ENCODE results near the gene TSPAN10.

The TSPAN10 gene

DNA sequence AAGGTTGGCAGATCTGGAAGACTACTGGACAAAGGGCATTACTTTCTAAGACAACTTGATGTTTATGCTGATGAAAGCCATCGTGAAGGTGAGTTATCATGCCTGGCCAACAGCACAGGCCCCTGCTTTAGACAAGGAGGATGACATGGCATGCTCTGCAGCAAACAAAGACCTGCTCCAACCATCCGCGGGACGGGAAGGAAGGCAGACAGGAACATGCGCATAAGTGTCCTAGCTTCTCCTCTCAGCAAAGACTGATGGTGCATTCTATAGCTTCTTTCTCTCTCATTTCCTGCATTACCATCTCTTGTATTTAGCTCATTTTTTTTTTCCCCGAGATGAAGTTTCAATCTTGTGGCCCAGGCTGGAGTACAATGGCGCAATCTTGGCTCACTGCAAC, 5.5 kb upstream of the TSPAN10 start:
- no peak for DNase-seq (ENCODE audit: low read depth in 2 of 2, low spot score in 1 of 2)

DNA sequence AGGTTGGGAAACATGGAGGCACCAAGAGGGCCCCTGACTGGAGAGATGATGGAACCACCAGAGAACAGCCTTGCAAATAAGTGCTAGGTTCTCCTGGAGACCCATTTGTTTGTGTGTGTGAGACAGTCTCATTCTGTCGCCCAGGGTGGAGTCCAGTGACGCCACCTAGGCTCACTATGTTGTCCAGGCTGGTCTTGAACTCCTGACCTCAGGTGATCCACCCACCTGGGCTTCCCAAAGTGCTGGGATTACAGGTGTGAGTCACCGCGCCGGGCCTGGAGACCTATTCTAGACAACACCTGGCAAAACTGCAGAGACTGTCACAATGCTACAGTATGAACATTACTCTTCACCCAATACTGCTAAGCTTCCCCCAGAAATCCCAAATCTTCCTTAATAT, 1.6 kb upstream of the TSPAN10 start:
- DNase-seq (ENCODE audit: low read depth in 2 of 2, low spot score in 1 of 2), result no peak

DNA sequence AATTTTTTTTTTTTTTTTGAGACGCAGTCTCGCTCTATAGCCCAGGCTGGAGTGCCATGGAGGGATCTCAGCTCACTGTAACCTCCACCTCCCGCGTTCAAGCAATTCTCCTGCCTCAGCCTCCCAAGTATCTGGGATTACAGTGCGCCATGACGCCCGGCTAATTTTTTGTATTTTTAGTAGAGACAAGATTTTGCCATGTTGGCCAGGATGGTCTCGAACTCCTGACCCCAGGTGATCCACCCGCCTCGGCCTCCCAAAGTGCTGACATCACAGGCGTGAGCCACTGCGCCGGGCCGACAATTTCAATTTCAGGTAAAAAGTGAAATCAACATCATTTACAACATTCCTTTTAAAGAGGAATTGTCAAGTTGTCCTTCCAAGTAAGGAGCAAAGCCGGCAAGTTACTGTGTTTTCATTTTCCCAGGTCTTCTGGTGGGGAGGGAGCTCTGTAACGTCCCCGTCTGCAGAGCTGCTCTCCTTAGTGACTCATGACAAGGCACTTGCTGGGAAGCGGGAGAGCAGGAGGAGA, 957 bp upstream of the TSPAN10 start:
- DNase-seq (ENCODE audit: low read depth in 2 of 2, low spot score in 1 of 2), result no peak

DNA sequence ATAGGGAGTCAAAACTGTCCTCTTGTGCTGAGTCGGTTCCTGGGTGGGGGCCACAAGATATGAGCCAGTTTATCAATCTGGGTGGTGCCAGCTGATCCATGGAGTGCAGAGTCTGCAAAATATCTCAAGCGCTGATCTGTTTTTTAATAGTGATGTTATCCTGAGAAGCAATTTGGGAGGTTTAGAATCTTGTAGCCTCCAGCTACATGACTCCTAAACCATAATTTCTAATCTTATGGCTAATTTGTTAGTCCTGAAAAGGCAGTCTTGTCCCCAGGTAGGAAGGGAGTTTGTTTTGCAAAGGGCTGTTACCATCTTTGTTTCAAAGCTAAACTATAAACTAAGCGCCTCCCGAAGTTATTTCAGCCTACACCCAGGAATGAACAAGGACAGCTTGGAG, 1.7 kb downstream of the TSPAN10 start:
- DNase-seq (ENCODE audit: low read depth in 2 of 2, low spot score in 1 of 2), result no peak

DNA sequence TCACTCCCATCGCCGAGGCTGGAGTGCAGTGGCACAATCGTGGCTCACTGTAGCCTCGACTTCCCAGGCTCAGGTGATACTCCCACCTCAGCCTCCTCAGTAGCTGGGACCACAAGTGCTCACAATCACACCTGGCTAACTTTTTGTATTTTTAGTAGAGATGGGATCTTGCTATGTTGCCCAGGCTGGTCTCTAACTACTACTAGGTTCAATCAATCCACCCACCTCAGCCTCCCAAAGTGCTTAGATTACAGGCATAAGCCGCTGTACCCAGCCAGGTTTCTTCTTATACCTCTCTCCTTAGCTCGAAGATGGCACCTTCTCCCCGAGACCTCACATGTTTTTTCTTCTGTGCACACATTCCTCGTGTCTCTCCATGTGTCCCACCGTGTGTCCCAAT, 3.0 kb downstream of the TSPAN10 start:
- DNase-seq (ENCODE audit: low read depth in 2 of 2, low spot score in 1 of 2), result no peak

- no peak for DNase-seq (ENCODE audit: low read depth in 2 of 2, low spot score in 1 of 2)
These were observed 5.0 kb downstream of the TSPAN10 start for GRCh38 chr17:81641825-81642489.

DNA sequence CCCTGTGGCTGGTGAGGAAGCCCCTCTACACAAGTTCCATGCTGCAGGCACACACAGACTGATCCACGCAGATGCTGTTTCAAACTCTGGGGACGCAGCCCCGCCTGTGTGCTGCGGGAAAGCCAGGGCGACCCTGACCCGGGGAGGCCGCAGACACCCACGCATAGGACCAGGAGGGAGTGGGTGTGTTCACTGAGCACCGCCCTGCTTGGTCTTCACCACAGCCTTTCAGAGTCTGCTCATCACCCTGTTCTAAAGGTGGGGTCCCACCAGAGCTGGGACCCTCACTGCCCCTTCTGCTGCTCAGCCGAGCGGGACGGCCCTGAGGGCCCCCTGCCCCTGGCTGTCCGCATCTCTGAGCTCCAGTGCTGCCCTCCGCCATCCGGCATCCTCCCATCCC, 7.5 kb downstream of the TSPAN10 start:
- DNase-seq (ENCODE audit: low read depth in 2 of 2, low spot score in 1 of 2), result no peak

- DNase-seq (ENCODE audit: low read depth in 2 of 2, low spot score in 1 of 2), result no peak
These were observed 8.3 kb downstream of the TSPAN10 start for GRCh38 chr17:81644976-81645952.

- DNase-seq (ENCODE audit: low read depth in 2 of 2, low spot score in 1 of 2), result no peak
These were observed 10.0 kb downstream of the TSPAN10 start for GRCh38 chr17:81646869-81647600.

- DNase-seq (ENCODE audit: low read depth in 2 of 2, low spot score in 1 of 2), result no peak
These were observed 10.6 kb downstream of the TSPAN10 start for GRCh38 chr17:81647640-81648012.

DNA sequence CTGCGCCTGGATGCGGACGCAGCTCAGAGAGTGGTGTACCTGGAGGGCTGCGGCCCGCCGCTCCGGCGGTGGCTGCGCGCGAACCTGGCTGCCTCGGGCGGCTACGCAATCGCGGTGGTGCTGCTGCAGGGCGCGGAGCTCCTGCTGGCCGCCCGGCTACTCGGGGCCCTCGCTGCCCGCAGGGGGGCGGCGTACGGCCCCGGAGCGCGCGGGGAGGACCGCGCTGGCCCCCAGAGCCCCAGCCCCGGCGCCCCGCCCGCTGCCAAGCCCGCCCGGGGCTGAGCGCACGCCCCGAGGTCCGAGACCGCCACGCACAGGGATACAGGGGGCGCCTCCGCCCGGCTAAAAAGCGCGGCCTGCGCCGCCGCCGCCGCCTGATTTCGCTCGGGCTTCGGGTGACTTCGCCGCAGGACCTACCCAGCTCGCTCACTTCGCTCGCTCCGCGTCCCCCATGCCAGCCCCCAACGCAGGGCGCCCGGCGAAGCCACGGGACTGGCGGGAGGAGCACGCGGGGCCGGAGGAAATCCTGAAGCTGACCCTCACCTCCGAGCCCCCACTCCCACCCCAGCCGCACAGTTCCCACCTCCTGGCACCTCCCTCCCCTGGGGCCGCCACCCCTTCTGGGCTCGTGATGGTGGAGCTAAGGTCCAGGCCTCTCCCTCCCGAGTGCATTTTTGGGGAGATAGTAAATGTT, 11.2 kb downstream of the TSPAN10 start:
- no peak for DNase-seq (ENCODE audit: low read depth in 2 of 2, low spot score in 1 of 2)

DNA sequence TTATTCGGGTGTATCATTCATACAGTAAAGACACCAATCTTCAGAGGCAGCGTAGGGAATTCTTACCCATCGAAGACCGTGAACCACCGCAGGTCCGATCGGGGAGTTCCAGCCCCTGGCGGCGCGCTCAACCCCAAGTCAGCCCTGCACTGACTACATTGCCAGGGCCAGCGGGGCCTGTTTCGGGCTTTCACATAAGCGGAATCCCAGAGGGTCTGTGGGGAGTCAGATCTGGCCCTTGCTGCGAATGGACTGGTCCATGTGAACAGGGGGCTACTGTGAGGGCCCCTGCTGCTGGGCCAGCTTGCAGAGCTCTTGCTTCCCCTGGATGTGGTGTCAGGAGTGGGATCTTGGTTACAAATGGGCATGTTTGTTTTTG, 11.7 kb downstream of the TSPAN10 start:
- DNase-seq (ENCODE audit: low read depth in 2 of 2, low spot score in 1 of 2), result no peak

DNA sequence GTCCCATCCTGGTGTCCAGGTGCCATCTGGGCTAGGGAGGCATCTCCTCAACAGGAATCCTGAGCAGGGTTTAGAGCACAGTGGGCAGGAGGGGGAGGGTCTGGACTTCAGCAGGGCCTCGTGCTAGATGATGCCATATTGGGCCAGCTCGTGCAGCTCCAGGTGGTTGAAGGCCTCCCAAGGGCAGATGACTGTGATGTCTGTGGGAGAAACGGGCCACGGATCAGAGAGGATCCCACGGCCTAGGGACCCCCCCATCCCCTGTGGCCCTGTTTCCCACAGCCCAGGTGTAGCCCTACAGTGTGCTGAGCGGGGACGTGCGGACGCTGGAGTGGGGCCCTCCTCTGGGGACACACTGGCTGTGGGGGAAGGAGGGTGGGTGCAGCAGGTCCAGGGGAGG, 14.0 kb downstream of the TSPAN10 start:
- no peak for DNase-seq (ENCODE audit: low read depth in 2 of 2, low spot score in 1 of 2)

- DNase-seq (ENCODE audit: low read depth in 2 of 2, low spot score in 1 of 2), result no peak
These were observed 14.7 kb downstream of the TSPAN10 start for GRCh38 chr17:81651692-81652091.

GRCh38 chr17:81652906-81653771, 16.1 kb downstream of the TSPAN10 start:
- DNase-seq (ENCODE audit: low read depth in 2 of 2, low spot score in 1 of 2), result no peak

- DNase-seq (ENCODE audit: low read depth in 2 of 2, low spot score in 1 of 2), result no peak
These were observed 18.6 kb downstream of the TSPAN10 start for GRCh38 chr17:81655378-81656117.

DNA sequence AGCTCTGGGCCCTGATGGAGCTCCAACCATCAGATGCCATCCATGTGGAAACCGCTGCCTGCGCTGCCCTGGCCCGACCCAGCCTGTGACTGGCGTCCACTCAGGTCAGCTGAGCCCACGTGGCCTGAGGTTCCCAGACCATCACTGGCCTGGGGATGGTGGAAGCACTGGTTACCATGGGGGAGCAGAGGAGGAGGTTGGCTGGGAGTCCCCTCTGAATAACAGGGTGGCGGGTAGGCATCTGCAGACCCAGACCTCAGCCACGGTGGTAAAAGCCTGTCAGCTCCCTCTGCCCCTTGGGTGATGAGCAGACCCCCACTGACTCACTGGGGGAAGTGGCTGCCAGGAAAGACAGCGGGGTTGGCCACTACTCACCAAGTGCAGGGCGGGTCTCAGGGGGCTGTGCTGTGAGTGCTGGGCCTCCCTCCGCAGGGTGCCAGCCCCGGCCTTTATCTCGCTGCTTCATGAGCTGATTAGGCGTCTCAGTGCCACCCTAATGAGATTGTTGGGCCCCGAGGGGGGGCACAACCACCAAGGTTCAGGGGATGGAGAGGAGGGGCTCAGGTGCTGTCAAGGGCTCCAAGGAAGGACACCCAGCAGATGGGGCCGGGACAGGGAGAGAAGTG, 19.2 kb downstream of the TSPAN10 start, which contains the start of gene PDE6G:
Gene PDE6G, minus strand, starts transcription at position 425 of the 626 bp plus-strand sequence. CDS start 3,237 bp downstream, outside the sequence.
- no peak for DNase-seq (ENCODE audit: low read depth in 2 of 2, low spot score in 1 of 2)

DNA sequence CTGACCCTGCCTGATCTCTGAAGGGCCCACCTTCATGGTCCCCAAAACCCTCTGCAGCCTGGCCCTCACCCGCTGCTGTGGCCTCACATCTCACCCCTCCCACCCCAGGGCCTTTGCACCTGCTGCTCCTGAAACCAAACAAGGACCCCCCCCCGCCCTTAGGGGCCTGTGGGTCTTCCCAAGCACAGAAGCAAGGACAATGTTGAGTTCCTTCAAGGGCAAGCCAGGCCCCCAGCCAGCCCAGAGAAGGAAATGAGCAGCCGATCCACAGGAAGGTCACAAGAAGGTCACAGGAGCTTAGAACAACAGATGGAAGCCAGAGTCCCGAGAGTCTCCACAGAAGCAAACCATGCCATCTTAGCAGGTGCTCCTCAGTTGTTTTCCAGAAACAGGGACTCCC, 19.8 kb downstream of the TSPAN10 start:
- no peak for DNase-seq (ENCODE audit: low read depth in 2 of 2, low spot score in 1 of 2)

DNA sequence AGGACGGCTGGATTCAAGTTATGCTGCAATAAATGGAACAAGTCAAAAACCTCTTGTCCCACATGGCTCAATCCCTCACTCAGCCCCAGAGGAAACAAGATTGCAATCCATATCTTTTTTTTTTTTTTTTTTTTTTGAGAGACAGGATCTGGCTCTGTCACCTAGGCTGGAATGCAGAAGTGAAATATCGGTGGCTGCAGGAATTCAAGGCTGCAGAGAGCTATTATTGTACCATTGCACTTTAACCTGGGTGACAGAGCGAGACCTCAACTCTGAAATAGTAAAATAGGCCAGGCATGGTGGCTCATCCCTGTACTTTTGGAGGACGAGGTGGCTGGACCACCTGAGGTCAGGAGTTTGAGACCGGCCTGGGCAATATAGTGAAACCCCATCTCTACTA, 22.0 kb downstream of the TSPAN10 start:
- no peak for DNase-seq (ENCODE audit: low read depth in 2 of 2, low spot score in 1 of 2)
